Gastroesophageal sphincter (tissue), 4 donors: ENCODE results near the gene XYLT2. TPM values are rescaled to one million over a fixed set of nuclear protein-coding genes. Genes with fewer than 3 reads are reported as not detected.

Source experiments
- ATAC-seq: fragments of 150-250 bp; one replicate; pipeline ENCODE4 v1.9.1; 2016; ENCODE audit warnings: mild to moderate bottlenecking, moderate library complexity
- H3K27ac ChIP-seq, 4 donors: fragments of 200-600 bp; sonication (generic) in 3 of 4; 1 replicate in 3 of 4; 2 replicates in 1 of 4; pipeline ENCODE4 v1.5.1; 2016 to 2019
- H3K27me3 ChIP-seq: fragments of 200-600 bp; sonication (generic); one replicate; pipeline ENCODE4 v1.5.1; 2019
- H3K36me3 ChIP-seq, 2 donors: fragments of 200-600 bp; sonication (generic); one replicate each; pipeline ENCODE4 v1.5.1; 2019; ENCODE audit warnings: control low read depth in 1 of 2
- H3K4me1 ChIP-seq, 3 donors: fragments of 200-600 bp; sonication (generic); 1 replicate in 2 of 3; 2 replicates in 1 of 3; pipeline ENCODE4 v1.5.1; 2016 to 2019; ENCODE audit warnings: control low read depth in 2 of 3
- H3K4me3 ChIP-seq, 2 donors: fragments of 200-600 bp; sonication (generic); one replicate each; pipeline ENCODE4 v1.5.1; 2019; ENCODE audit warnings: mild to moderate bottlenecking in 1 of 2, moderate library complexity in 1 of 2
- H3K9me3 ChIP-seq, 3 donors: fragments of 200-600 bp; sonication (generic); one replicate each; pipeline ENCODE4 v1.5.1; 2017 to 2019; ENCODE audit warnings: control low read depth in 2 of 3
- EP300 ChIP-seq: sonication (generic); formaldehyde crosslinking; IDR thresholded peaks from one replicate; pipeline ENCODE4 v1.6.1; 2017; ENCODE audit warnings: antibody characterized with exemption, mild to moderate bottlenecking
- POLR2A ChIP-seq, 2 donors: fragments of 450-650 bp; IDR thresholded peaks; one replicate each; pipeline ENCODE4 v1.6.1; 2017; ENCODE audit warnings: antibody characterized with exemption in 2 of 2, mild to moderate bottlenecking in 2 of 2, moderate library complexity in 1 of 2
- POLR2AphosphoS5 ChIP-seq: sonication (generic); formaldehyde crosslinking; IDR thresholded peaks from one replicate; pipeline ENCODE4 v1.6.1; 2017; ENCODE audit warnings: antibody characterized with exemption
- WGBS, 2 donors: methylation state at CpG; one replicate each; pipeline ENCODE4 v1.1.5; 2018; ENCODE audit warnings: low coverage in 1 of 2; 5-methylcytosine and 5-hydroxymethylcytosine counted together
- total RNA-seq, 4 donors: library from RNA; depleted of rRNA; stranded (reverse); fragments of >200 nt; gene quantifications; one replicate each; pipeline ENCODE4 v1.1.0, GENCODE V29; 2016
- TF ChIP-seq, protein P1 (sequence below), 4 experiments: fragments of 200-600 bp in 2 of 4; fragments of 450-650 bp in 2 of 4; sonication (generic) in 1 of 4; IDR thresholded peaks; one replicate each; pipeline ENCODE4 v1.5.1; 2017 to 2019; ENCODE audit warnings: antibody characterized with exemption in 4 of 4, mild to moderate bottlenecking in 2 of 4, moderate library complexity in 2 of 4

XYLT2 gene
- total RNA-seq, 4 donors from 2014 or later = 19.4 to 30.7 (median 23.4) TPM

DNA sequence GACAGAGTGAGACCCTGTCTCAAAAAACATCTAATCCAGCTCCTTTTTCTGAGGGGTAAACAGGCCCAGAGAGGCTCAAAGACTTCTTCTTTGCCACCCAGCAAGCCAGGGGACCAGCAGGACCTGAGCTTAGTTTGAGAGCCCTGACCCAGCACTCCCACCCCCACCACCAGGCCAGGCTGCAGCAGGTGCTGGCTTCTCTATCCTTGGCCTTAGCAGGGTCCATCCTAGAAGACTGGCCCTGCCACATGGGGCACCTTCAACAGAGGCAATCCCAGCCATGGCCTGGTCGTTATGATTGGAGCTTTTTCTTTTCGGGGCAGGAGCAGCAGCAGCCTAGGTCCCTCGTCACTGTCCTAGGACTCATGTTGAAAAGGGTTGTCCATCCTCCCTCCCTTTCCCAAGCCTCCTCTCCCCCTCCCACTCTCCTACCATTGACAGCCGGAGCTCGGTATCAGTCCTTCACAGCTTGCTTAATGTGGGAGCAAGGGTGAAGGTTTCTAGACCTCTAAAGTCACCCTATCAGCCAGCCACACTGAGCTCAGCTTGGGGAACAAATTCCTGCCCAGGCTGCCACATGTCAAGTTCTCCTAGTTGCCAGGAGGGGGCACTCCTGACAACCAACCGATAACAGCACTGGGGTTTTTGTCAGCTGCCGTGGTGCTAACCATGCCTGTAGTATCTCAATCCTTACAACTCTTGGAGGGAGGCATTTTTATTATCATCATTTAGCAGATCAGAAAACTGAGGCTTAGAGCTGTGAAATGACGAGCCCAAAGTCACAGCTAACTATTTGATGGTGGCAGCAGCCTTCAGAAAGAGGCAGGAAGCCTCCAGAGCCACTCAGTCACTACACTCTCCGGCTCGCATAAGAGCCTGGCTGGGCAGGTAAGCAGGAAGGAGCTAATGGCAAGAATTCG lies 15.9 kb downstream of the XYLT2 start:
- peak overlapping the region in 2 of 4 donors; percentile 37 to 50 for H3K27ac ChIP-seq
- no peaks in the 10 kb centered on the region for H3K9me3 ChIP-seq
- TF ChIP-seq, protein P1, sequence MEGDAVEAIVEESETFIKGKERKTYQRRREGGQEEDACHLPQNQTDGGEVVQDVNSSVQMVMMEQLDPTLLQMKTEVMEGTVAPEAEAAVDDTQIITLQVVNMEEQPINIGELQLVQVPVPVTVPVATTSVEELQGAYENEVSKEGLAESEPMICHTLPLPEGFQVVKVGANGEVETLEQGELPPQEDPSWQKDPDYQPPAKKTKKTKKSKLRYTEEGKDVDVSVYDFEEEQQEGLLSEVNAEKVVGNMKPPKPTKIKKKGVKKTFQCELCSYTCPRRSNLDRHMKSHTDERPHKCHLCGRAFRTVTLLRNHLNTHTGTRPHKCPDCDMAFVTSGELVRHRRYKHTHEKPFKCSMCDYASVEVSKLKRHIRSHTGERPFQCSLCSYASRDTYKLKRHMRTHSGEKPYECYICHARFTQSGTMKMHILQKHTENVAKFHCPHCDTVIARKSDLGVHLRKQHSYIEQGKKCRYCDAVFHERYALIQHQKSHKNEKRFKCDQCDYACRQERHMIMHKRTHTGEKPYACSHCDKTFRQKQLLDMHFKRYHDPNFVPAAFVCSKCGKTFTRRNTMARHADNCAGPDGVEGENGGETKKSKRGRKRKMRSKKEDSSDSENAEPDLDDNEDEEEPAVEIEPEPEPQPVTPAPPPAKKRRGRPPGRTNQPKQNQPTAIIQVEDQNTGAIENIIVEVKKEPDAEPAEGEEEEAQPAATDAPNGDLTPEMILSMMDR (IDR thresholded peaks at IDR 0.05) = peak in 3 of 4 experiments; percentile 53 to 69 (median 61)
- TF ChIP-seq POLR2AphosphoS5 (no peak), EP300 (no peak), POLR2A (IDR thresholded peaks at IDR 0.05) (no peak)
- peaks cover 0 to 72% of the 10 kb centered on the region in 2 donors for H3K36me3 ChIP-seq
- peak; percentile 41 for ATAC-seq
- no peak overlapping the region for H3K4me3 ChIP-seq
- 26 to 35% methylated on average over 7 of the region's 11 CpGs for WGBS, 2 donors
- H3K4me1 ChIP-seq = peaks cover 0 to 25% (median 5%) of the 10 kb centered on the region in 3 donors
- H3K27me3 ChIP-seq = no peaks in the 10 kb centered on the region

DNA sequence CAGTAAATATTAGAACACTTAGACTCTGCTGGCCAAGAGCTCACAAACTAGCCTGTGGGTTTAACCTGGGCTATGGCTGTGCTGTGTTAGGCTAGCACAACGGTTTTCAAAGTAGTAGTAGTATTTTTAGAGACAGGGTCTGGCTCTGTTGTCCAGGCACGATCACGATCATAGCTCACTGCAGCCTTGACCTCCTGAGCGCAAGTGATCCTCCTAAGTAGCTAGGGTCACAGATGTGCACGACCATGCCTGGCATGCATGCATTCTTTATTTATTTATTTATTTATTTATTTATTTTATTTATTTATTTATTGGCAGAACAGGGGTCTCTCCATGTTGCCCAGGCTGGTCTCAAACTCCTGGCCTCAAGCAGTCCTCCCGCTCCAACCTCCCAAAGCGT lies 16.7 kb downstream of the XYLT2 start:
- 64 to 72% methylated on average over 5 of the region's 7 CpGs for WGBS, 2 donors
- Histone ChIP-seq H3K27ac (peak overlapping the region in 1 of 4 donors; percentile 37), H3K4me3 (no peak overlapping the region), H3K4me1 (peaks cover 0 to 25% (median 5%) of the 10 kb centered on the region in 3 donors), H3K36me3 (peaks cover 0 to 72% of the 10 kb centered on the region in 2 donors), H3K9me3 (no peaks in the 10 kb centered on the region), H3K27me3 (no peaks in the 10 kb centered on the region)
- no peak for TF ChIP-seq EP300
- ATAC-seq = no peak

DNA sequence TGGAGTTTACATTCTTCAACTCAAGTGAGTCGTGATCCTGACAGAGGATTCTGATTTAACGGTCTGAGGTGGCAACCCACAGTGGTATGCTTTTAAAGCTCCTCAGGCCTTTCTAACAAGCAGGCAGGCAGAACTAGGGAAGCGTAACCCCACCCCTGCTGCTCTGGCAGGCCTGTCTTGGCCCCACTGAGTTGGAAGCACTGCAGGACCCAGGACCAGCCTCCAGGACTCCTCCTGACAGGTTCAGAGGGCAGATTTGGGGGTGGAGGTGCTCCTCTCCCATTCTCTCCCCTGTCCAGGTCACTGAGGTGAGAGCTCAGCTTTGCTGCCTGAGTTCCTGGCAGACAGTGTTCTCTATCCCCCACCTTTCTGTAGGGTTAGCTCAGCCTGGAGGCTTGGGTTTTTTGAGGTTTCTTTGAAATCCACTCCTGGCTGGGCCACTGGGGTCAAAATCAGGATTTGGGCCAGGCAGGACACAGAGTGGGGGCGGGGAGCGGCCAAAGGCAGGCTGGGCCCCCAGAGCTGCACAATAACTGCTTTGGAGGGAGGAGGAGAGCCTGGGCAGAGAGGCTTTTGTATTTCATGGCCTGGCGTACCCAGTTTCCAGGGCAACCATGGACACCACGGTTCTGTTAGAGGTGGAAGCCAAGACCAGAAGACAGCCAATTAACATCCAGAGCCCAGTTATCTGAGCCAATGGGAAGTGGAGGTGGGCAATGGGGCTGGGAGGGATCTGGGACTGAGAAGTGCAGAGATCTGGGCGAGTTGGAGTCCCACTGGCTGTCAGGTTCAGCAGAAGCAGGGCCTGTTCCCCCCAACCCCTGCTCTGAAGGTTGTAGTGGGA lies 17.5 kb downstream of the XYLT2 start:
- H3K36me3 ChIP-seq = peaks cover 0 to 72% of the 10 kb centered on the region in 2 donors
- 34 to 42% methylated on average over 2 to 4 of the region's 8 CpGs for WGBS, 2 donors

DNA sequence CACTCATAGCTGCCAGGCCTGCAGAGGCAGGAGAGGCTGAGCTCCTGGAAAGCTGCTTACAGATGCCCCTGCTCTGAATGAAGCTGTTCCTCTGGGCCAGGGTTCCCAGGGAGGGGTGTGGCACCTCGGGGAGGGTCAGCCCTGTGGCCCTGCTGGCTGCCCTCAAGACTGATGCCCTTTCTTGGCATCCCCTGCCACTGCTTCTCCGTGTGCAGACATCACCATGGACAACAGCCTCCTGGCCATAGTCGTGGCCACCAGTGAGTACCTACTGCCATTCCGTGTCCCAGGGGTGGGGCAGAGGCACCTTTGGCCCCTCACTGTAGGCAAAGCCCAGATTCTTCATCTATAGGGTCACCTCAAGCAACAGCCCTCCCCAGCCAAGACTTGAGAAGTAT lies 18.1 kb downstream of the XYLT2 start:
- ATAC-seq = no peak
- Histone ChIP-seq H3K4me1 (peaks cover 0 to 25% (median 5%) of the 10 kb centered on the region in 3 donors), H3K9me3 (no peaks in the 10 kb centered on the region), H3K27ac (no peak overlapping the region), H3K27me3 (no peaks in the 10 kb centered on the region), H3K36me3 (peaks cover 0 to 72% of the 10 kb centered on the region in 2 donors), H3K4me3 (no peak overlapping the region)
- TF ChIP-seq POLR2AphosphoS5 (no peak), EP300 (no peak), POLR2A (IDR thresholded peaks at IDR 0.05) (no peak)
- TF ChIP-seq, protein P1 (IDR thresholded peaks at IDR 0.05) = no peak
- no CpG with 5 or more reads among the region's 4 CpGs for WGBS, 2 donors

More for the DNA sequence above, 17.5 kb downstream of the XYLT2 start:
- no peak overlapping the region for H3K27ac ChIP-seq
- TF ChIP-seq, protein P1 (IDR thresholded peaks at IDR 0.05) = no peak
- TF ChIP-seq POLR2AphosphoS5 = no peak
- no peak for TF ChIP-seq EP300
- no peak for TF ChIP-seq POLR2A (IDR thresholded peaks at IDR 0.05)
- peaks cover 0 to 25% (median 5%) of the 10 kb centered on the region in 3 donors for H3K4me1 ChIP-seq
- no peaks in the 10 kb centered on the region for H3K27me3 ChIP-seq
- no peak for ATAC-seq
- H3K9me3 ChIP-seq = no peaks in the 10 kb centered on the region
- no peak overlapping the region for H3K4me3 ChIP-seq

DNA sequence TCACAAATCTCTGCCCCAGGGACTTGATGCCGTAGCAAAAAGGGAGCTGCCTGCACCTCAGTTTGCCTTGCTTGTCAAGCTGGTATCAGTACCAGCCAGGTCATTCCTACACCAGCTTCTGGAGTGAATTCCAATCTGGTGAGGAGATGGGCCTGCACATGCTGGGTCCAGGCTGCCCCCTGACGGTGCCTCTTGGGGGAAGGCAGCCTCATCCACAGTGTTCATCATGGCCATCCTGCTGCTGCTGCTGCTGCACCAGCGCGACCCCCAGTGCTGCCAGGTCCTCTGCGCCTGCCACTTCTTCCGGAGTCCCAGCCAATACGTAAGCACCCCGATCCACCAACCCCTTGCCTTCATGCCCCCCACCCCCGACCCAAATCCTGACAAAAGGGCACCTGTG lies 18.8 kb downstream of the XYLT2 start:
- no CpG with 5 or more reads among the region's 9 CpGs for WGBS, 2 donors
- TF ChIP-seq POLR2A (IDR thresholded peaks at IDR 0.05) (no peak), EP300 (no peak), POLR2AphosphoS5 (no peak)
- TF ChIP-seq, protein P1 (IDR thresholded peaks at IDR 0.05) = no peak
- peaks cover 0 to 72% of the 10 kb centered on the region in 2 donors for H3K36me3 ChIP-seq

More for the DNA sequence above, 18.8 kb downstream of the XYLT2 start:
- no peak overlapping the region for H3K27ac ChIP-seq
- H3K27me3 ChIP-seq = no peaks in the 10 kb centered on the region
- peaks cover 0 to 25% (median 5%) of the 10 kb centered on the region in 3 donors for H3K4me1 ChIP-seq
- H3K9me3 ChIP-seq = no peaks in the 10 kb centered on the region
- ATAC-seq = no peak
- no peak overlapping the region for H3K4me3 ChIP-seq
